Measurements from ENCODE around the gene LRGUK.

DNA sequence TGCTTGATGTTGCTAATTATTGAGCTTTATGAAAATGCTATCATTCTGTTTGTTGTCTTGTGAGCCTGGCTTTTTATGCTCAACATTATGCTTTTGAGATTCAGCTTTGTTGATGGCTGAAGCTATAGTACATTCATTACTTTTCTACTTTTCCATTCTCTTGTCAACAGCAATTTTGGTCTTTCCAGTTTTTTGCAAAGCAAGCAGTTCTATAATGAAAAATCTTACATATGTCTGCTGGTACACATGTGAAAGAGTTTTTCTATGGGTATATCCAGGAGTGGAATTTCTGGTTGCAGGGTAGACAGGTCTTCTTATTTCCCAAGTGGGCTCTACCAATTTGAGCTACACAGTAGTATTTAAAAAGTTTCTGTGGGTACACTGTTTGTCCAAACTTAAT lies 152.8 kb downstream of the LRGUK start:
- TF ChIP-seq, protein P1, sequence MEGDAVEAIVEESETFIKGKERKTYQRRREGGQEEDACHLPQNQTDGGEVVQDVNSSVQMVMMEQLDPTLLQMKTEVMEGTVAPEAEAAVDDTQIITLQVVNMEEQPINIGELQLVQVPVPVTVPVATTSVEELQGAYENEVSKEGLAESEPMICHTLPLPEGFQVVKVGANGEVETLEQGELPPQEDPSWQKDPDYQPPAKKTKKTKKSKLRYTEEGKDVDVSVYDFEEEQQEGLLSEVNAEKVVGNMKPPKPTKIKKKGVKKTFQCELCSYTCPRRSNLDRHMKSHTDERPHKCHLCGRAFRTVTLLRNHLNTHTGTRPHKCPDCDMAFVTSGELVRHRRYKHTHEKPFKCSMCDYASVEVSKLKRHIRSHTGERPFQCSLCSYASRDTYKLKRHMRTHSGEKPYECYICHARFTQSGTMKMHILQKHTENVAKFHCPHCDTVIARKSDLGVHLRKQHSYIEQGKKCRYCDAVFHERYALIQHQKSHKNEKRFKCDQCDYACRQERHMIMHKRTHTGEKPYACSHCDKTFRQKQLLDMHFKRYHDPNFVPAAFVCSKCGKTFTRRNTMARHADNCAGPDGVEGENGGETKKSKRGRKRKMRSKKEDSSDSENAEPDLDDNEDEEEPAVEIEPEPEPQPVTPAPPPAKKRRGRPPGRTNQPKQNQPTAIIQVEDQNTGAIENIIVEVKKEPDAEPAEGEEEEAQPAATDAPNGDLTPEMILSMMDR (IDR thresholded peaks at IDR 0.05), result no peak
- TF ChIP-seq POLR2A (IDR thresholded peaks at IDR 0.05), result no peak

Data from right lobe of liver (tissue), 4 donors.